Activated T-helper 2 cell treated with anti-CD3 and anti-CD28 coated beads, Interferon-gamma antibody, Interleukin-2, Interleukin-4, amounts not matched to agents 10 μg/mL and 5 μg/mL and 100 μg/mL, durations not matched to agents 14 hours and 24 hours and 36 hours (primary cell): Measurements from ENCODE around the gene PRR15L. TPM values are rescaled to one million over a fixed set of nuclear protein-coding genes. Genes with fewer than 3 reads are reported as not detected.
"Not testable (repeated sequence)": the region's sequence is repeated elsewhere in the genome, so short reads cannot be mapped to it uniquely, and the experiment has no call there.

Source experiments
- DNase-seq: peaks from one replicate; pipeline ENCODE4 v3.0.0; 2021; ENCODE audit warnings: low spot score
- H3K27ac Mint-ChIP-seq: one replicate; pipeline ENCODE4 v1.8.0; 2021; ENCODE audit warnings: mixed read lengths
- H3K27me3 Mint-ChIP-seq: one replicate; pipeline ENCODE4 v1.8.0; 2021; ENCODE audit warnings: low read depth, mixed read lengths
- H3K36me3 Mint-ChIP-seq: one replicate; pipeline ENCODE4 v1.8.0; 2021; ENCODE audit warnings: low read depth, mixed read lengths
- H3K4me1 Mint-ChIP-seq: one replicate; pipeline ENCODE4 v1.8.0; 2021; ENCODE audit warnings: low read depth, mixed read lengths
- H3K4me3 Mint-ChIP-seq: one replicate; pipeline ENCODE4 v1.8.0; 2021; ENCODE audit warnings: low read depth, mild to moderate bottlenecking, moderate library complexity, mixed read lengths
- H3K9me3 Mint-ChIP-seq: one replicate; pipeline ENCODE4 v1.8.0; 2021; ENCODE audit warnings: mixed read lengths
- intact Hi-C: fragments of 100-400 bp; cut with micrococcal nuclease; formaldehyde crosslinking; loops from one replicate; pipeline ENCODE4 v1.15.1; 2023
- total RNA-seq: library from RNA; stranded (reverse); gene quantifications from 2 replicates; pipeline ENCODE4 v1.2.3, GENCODE V29; 2022

The PRR15L gene
- total RNA-seq, 1 donor from 2014 or later = not detected

- H3K4me3 Mint-ChIP-seq = no peak overlapping the region
- intact Hi-C loops = no loop called here
- no peak for DNase-seq
- no peaks in the 10 kb centered on the region for H3K27me3 Mint-ChIP-seq
- no peaks in the 10 kb centered on the region for H3K36me3 Mint-ChIP-seq
- H3K9me3 Mint-ChIP-seq = no peaks in the 10 kb centered on the region
- no peak overlapping the region for H3K27ac Mint-ChIP-seq
- H3K4me1 Mint-ChIP-seq = peaks cover 5% of the 10 kb centered on the region
Measured at GRCh38 chr17:47934856-47935255, 22.8 kb downstream of the PRR15L start.

GRCh38 chr17:47931848-47932247 is 25.8 kb downstream of the PRR15L start:
- no peak overlapping the region for H3K27ac Mint-ChIP-seq
- DNase-seq = no peak

GRCh38 chr17:47929218-47930000 is 28.3 kb downstream of the PRR15L start:
- Mint-ChIP-seq H3K9me3 (no peaks in the 10 kb centered on the region), H3K4me3 (no peak overlapping the region), H3K36me3 (peaks cover 33% of the 10 kb centered on the region), H3K27me3 (no peaks in the 10 kb centered on the region), H3K27ac (no peak overlapping the region), H3K4me1 (peaks cover 3% of the 10 kb centered on the region)
- intact Hi-C loops = no loop called here
- DNase-seq = no peak

More at GRCh38 chr17:47931848-47932247, 25.8 kb downstream of the PRR15L start:
- Mint-ChIP-seq H3K4me1 (peaks cover 3% of the 10 kb centered on the region), H3K9me3 (no peaks in the 10 kb centered on the region), H3K36me3 (peaks cover 16% of the 10 kb centered on the region), H3K27me3 (no peaks in the 10 kb centered on the region), H3K4me3 (no peak overlapping the region)
- intact Hi-C loops = no loop called here

- no peak for DNase-seq
- Mint-ChIP-seq H3K9me3 (no peaks in the 10 kb centered on the region), H3K36me3 (peaks cover 41% of the 10 kb centered on the region), H3K4me3 (no peak overlapping the region), H3K4me1 (peaks cover 3% of the 10 kb centered on the region), H3K27ac (no peak overlapping the region), H3K27me3 (no peaks in the 10 kb centered on the region)
- intact Hi-C loops = no loop called here
Measured at GRCh38 chr17:47928415-47928814, 29.3 kb downstream of the PRR15L start.

GRCh38 chr17:47927821-47928400 is 29.8 kb downstream of the PRR15L start:
- H3K27ac Mint-ChIP-seq = no peak overlapping the region
- H3K36me3 Mint-ChIP-seq = peaks cover 46% of the 10 kb centered on the region
- H3K27me3 Mint-ChIP-seq = no peaks in the 10 kb centered on the region
- no peak for DNase-seq
- no peak overlapping the region for H3K4me3 Mint-ChIP-seq
- intact Hi-C loops = no loop called here
- no peaks in the 10 kb centered on the region for H3K9me3 Mint-ChIP-seq
- peaks cover 3% of the 10 kb centered on the region for H3K4me1 Mint-ChIP-seq

GRCh38 chr17:47925678-47925988 is 32.0 kb downstream of the PRR15L start:
- Mint-ChIP-seq H3K4me1 (peaks cover 3% of the 10 kb centered on the region), H3K27me3 (no peaks in the 10 kb centered on the region), H3K9me3 (no peaks in the 10 kb centered on the region), H3K27ac (no peak overlapping the region), H3K4me3 (no peak overlapping the region), H3K36me3 (peaks cover 57% of the 10 kb centered on the region)
- DNase-seq = no peak
- intact Hi-C loops = no loop called here

GRCh38 chr17:47924785-47925677 is 32.7 kb downstream of the PRR15L start:
- intact Hi-C loops = no loop called here
- Mint-ChIP-seq H3K27ac (no peak overlapping the region), H3K27me3 (no peaks in the 10 kb centered on the region), H3K4me1 (peaks cover 3% of the 10 kb centered on the region), H3K9me3 (no peaks in the 10 kb centered on the region), H3K4me3 (no peak overlapping the region), H3K36me3 (peaks cover 57% of the 10 kb centered on the region)
- DNase-seq = no peak

- H3K4me3 Mint-ChIP-seq, H3K4me1 Mint-ChIP-seq, H3K27ac Mint-ChIP-seq, DNase-seq, H3K9me3 Mint-ChIP-seq, H3K27me3 Mint-ChIP-seq, intact Hi-C loops: not testable (repeated sequence)
- peaks cover 56% of the 10 kb centered on the region for H3K36me3 Mint-ChIP-seq
Measured at GRCh38 chr17:47919889-47920288, 37.8 kb downstream of the PRR15L start.

- intact Hi-C loops = no loop called here
- Mint-ChIP-seq H3K36me3 (peaks cover 53% of the 10 kb centered on the region), H3K4me3 (no peak overlapping the region), H3K27ac (no peak overlapping the region), H3K27me3 (no peaks in the 10 kb centered on the region), H3K4me1 (no peaks in the 10 kb centered on the region), H3K9me3 (no peaks in the 10 kb centered on the region)
- DNase-seq = no peak
Measured at GRCh38 chr17:47918991-47919390, 38.7 kb downstream of the PRR15L start.

GRCh38 chr17:47918006-47918405 is 39.7 kb downstream of the PRR15L start:
- Mint-ChIP-seq H3K27me3 (no peaks in the 10 kb centered on the region), H3K4me1 (no peaks in the 10 kb centered on the region), H3K9me3 (no peaks in the 10 kb centered on the region), H3K27ac (no peak overlapping the region), H3K4me3 (no peak overlapping the region), H3K36me3 (peaks cover 44% of the 10 kb centered on the region)
- intact Hi-C loops = no loop called here
- DNase-seq = no peak

GRCh38 chr17:47917581-47917980 is 40.1 kb downstream of the PRR15L start:
- Mint-ChIP-seq H3K27me3 (no peaks in the 10 kb centered on the region), H3K36me3 (peaks cover 42% of the 10 kb centered on the region), H3K9me3 (no peaks in the 10 kb centered on the region), H3K4me3 (no peak overlapping the region), H3K27ac (no peak overlapping the region), H3K4me1 (no peaks in the 10 kb centered on the region)
- no peak for DNase-seq
- intact Hi-C loops = no loop called here

GRCh38 chr17:47916489-47917208 is 41.0 kb downstream of the PRR15L start:
- Mint-ChIP-seq H3K27me3 (no peaks in the 10 kb centered on the region), H3K36me3 (peaks cover 37% of the 10 kb centered on the region), H3K4me3 (no peak overlapping the region), H3K27ac (no peak overlapping the region), H3K4me1 (no peaks in the 10 kb centered on the region), H3K9me3 (no peaks in the 10 kb centered on the region)
- intact Hi-C loops = no loop called here
- DNase-seq = no peak
